HCT116 (cell line): ENCODE results near the gene UNC5C. TPM values are rescaled to one million over a fixed set of nuclear protein-coding genes. Genes with fewer than 3 reads are reported as not detected.

Source experiments
- ATAC-seq: fragments of 200-7000 bp; cut with Tn5 transposase; 2 replicates; pipeline ENCODE4 v1.9.1; 2020; ENCODE audit warnings: mild to moderate bottlenecking, moderate library complexity
- BruUV-seq: library from RNA; stranded (reverse); fragments of 400-500 nt; replicated peaks from 2 replicates; lab custom pipeline; 2021; lab: Mats Ljungman, UMichigan
- CTCF ChIA-PET: fragments of 300-600 bp; sonication (Branson Sonifier 250); formaldehyde crosslinking; loops from one replicate; lab custom pipeline; 2021; ENCODE audit warnings: antibody characterized with exemption; lab: Charles Lee
- POLR2A ChIA-PET: fragments of 300-600, 350-600 bp; sonication (Branson Sonifier 250); formaldehyde crosslinking; loops from one replicate; lab custom pipeline; 2021; ENCODE audit warnings: antibody characterized with exemption; lab: Charles Lee
- RAD21 ChIA-PET, 2 experiments: fragments of 300-600 bp; sonication (Branson Sonifier 250); formaldehyde crosslinking; loops; one replicate each; lab custom pipeline; 2023; ENCODE audit warnings: low total read pairs in 2 of 2; ENCODE audit not compliant: uncharacterized antibody in 2 of 2, unreplicated experiment in 2 of 2, low non-redundant PET in 1 of 2; lab: Charles Lee
- DNase-seq: peaks from one replicate; pipeline ENCODE4 v3.0.0-alpha.2; 2010; ENCODE audit warnings: low read depth, low spot score
- H2AFZ ChIP-seq: fragments of 200-600 bp; shearing (Covaris generic), sonication (generic); 2 replicates; pipeline ENCODE4 v1.6.1; 2017; ENCODE audit warnings: low read depth, mixed run types, mixed read lengths, antibody characterized with exemption, low read length; ENCODE audit not compliant: poor library complexity, severe bottlenecking
- H3K27ac ChIP-seq: 2 replicates; pipeline ENCODE4 v1.5.1; 2012; ENCODE audit warnings: low read depth, low read length
- H3K27me3 ChIP-seq: fragments of 200-600 bp; sonication (generic); 2 replicates; pipeline ENCODE4 v1.6.1; 2016; ENCODE audit warnings: mixed run types, low read length, mixed read lengths; ENCODE audit not compliant: insufficient read depth
- H3K36me3 ChIP-seq, 2 experiments: fragments of 200-500 bp in 1 of 2; fragments of 200-600 bp in 1 of 2; sonication (Bioruptor generic) in 1 of 2; sonication (generic) in 1 of 2; 2 replicates each; pipeline versions ENCODE4 v1.5.1 to v1.6.1; 2014 to 2016; ENCODE audit warnings: low read length in 2 of 2, inconsistent platforms in 1 of 2, mixed read lengths in 1 of 2, mixed run types in 1 of 2; ENCODE audit not compliant: insufficient read depth in 2 of 2, control insufficient read depth in 1 of 2
- H3K4me1 ChIP-seq, 2 experiments: fragments of 200-600 bp in 1 of 2; sonication (generic) in 1 of 2; 2 replicates each; pipeline versions ENCODE4 v1.5.1 to v1.6.1; 2012 to 2017; ENCODE audit warnings: low read length in 2 of 2, inconsistent platforms in 1 of 2, mild to moderate bottlenecking in 1 of 2, mixed read lengths in 1 of 2, mixed run types in 1 of 2, moderate library complexity in 1 of 2; ENCODE audit not compliant: insufficient read depth in 2 of 2, control insufficient read depth in 1 of 2
- H3K4me2 ChIP-seq: fragments of 200-600 bp; sonication (generic); 2 replicates; pipeline ENCODE4 v1.6.1; 2017; ENCODE audit warnings: mixed run types, low read length, mixed read lengths
- H3K4me3 ChIP-seq, 2 experiments: fragments of 200-600 bp in 1 of 2; sonication (generic) in 1 of 2; replicated peaks in 1 of 2; 2 replicates each; pipeline ENCODE4 v1.5.1; 2011 to 2016; ENCODE audit warnings: low read length in 2 of 2, control low read depth in 1 of 2, low read depth in 1 of 2, mild to moderate bottlenecking in 1 of 2, mixed read lengths in 1 of 2, mixed run types in 1 of 2
- H3K79me2 ChIP-seq: fragments of 200-600 bp; sonication (generic); 2 replicates; pipeline ENCODE4 v1.6.1; 2017; ENCODE audit warnings: mild to moderate bottlenecking, mixed run types, low read length, moderate library complexity, mixed read lengths; ENCODE audit not compliant: insufficient read depth
- H3K9ac ChIP-seq: fragments of 200-600 bp; sonication (generic); 2 replicates; pipeline ENCODE4 v1.6.1; 2016; ENCODE audit warnings: low read length, mixed read lengths
- H3K9me2 ChIP-seq: fragments of 200-600 bp; sonication (generic), shearing (Covaris generic); 2 replicates; pipeline ENCODE4 v1.6.1; 2017; ENCODE audit warnings: mixed run types, mild to moderate bottlenecking, moderate library complexity; ENCODE audit not compliant: insufficient read depth
- H3K9me3 ChIP-seq, 2 experiments: fragments of 200-500 bp in 1 of 2; fragments of 200-600 bp in 1 of 2; sonication (Bioruptor generic) in 1 of 2; sonication (generic) in 1 of 2; 2 replicates each; pipeline ENCODE4 v1.6.1; 2014 to 2017; ENCODE audit warnings: low read length in 2 of 2, mixed read lengths in 2 of 2, inconsistent platforms in 1 of 2, low read depth in 1 of 2, mild to moderate bottlenecking in 1 of 2, mixed run types in 1 of 2, moderate library complexity in 1 of 2; ENCODE audit not compliant: control insufficient read depth in 1 of 2, insufficient read depth in 1 of 2
- H4K20me1 ChIP-seq: fragments of 200-600 bp; sonication (generic), shearing (Covaris generic); 2 replicates; pipeline ENCODE4 v1.6.1; 2017; ENCODE audit warnings: mixed run types, mild to moderate bottlenecking, moderate library complexity; ENCODE audit not compliant: insufficient read depth
- CBX3 ChIP-seq: IDR thresholded peaks from 2 replicates; pipeline ENCODE4 v1.6.1; 2012; ENCODE audit warnings: low read depth
- CEBPB ChIP-seq: IDR thresholded peaks from 2 replicates; pipeline ENCODE4 v1.6.1; 2012; ENCODE audit warnings: low read depth
- EGR1 ChIP-seq: IDR thresholded peaks from 2 replicates; pipeline ENCODE4 v1.6.1; 2012; ENCODE audit warnings: low read depth
- EZH2phosphoT487 ChIP-seq: fragments of 200-600 bp; IDR thresholded peaks from 2 replicates; pipeline ENCODE4 v1.6.1; 2018; ENCODE audit warnings: antibody characterized with exemption, borderline replicate concordance
- RAD21 ChIP-seq: IDR thresholded peaks from 2 replicates; pipeline ENCODE4 v1.6.1; 2012; ENCODE audit warnings: low read depth, mild to moderate bottlenecking
- REST ChIP-seq: IDR thresholded peaks from 2 replicates; pipeline ENCODE4 v1.6.1; 2012; ENCODE audit warnings: low read depth
- ZNF274 ChIP-seq: fragments of 200-500 bp; sonication (Bioruptor generic); IDR thresholded peaks from 2 replicates; pipeline ENCODE4 v1.6.1; 2014; ENCODE audit warnings: mild to moderate bottlenecking, low read depth, low read length, inconsistent platforms
- intact Hi-C: fragments of 100-400 bp; cut with micrococcal nuclease; formaldehyde crosslinking; loops from 2 replicates; pipeline ENCODE4 v1.10.0; 2022
- total RNA-seq: library from RNA; stranded (reverse); gene quantifications from one replicate; pipeline ENCODE4 v1.2.1, GENCODE V29; 2021; ENCODE audit not compliant: unreplicated experiment

UNC5C gene
- total RNA-seq, 1 experiment from 2014 or later: not detected

- TF ChIP-seq REST (no peak), CBX3 (no peak)
These were observed 25.9 kb downstream of the UNC5C start (continued) for GRCh38 chr4:95522682-95523530.

- Histone ChIP-seq H2AFZ (no peak overlapping the region), H3K9me3 (no peaks in the 10 kb centered on the region), H3K27me3 (no peaks in the 10 kb centered on the region), H3K79me2 (no peaks in the 10 kb centered on the region), H4K20me1 (no peaks in the 10 kb centered on the region), H3K4me3 (no peak overlapping the region), H3K27ac (no peak overlapping the region), H3K9ac (no peak overlapping the region), H3K4me2 (no peak overlapping the region), H3K4me1 (no peaks in the 10 kb centered on the region), H3K9me2 (no peaks in the 10 kb centered on the region), H3K36me3 (no peaks in the 10 kb centered on the region)
- intact Hi-C loops: loop anchor here (10.0 kb wide), 1 partner anchor 353 kb away; no protein-coding TSS in a partner anchor
- CTCF ChIA-PET: no interaction called here
- RAD21 ChIA-PET: no interaction called here
- POLR2A ChIA-PET: no interaction called here
- ATAC-seq (no peak), DNase-seq (no peak)
- TF ChIP-seq EGR1 (no peak), EZH2phosphoT487 (no peak), CEBPB (no peak), RAD21 (no peak), ZNF274 (no peak)
- BruUV-seq: no TSS peak
These were observed 31.0 kb downstream of the UNC5C start for GRCh38 chr4:95517576-95518345.
